ENCODE measurements around the gene RSRC1. TPM values are rescaled to one million over a fixed set of nuclear protein-coding genes. Genes with fewer than 3 reads are reported as not detected.
A peak's percentile ranks its signal among the peaks of the same experiment; 100 is the strongest.

The RSRC1 gene
- total and polyA plus RNA-seq, 4 donors, result 36.7 to 66.5 (median 50.2) TPM

GRCh38 chr3:158086776-158087175 lies 23.1 kb upstream of the RSRC1 start:
- Histone ChIP-seq H3K4me1 (ENCODE audit: control insufficient read depth, insufficient read depth, low read length) (no peaks in the 10 kb centered on the region), H3K36me3 (ENCODE audit: control insufficient read depth, insufficient read depth, low read length) (no peaks in the 10 kb centered on the region), H3K27me3 (ENCODE audit: control insufficient read depth, insufficient read depth, low read length) (peaks cover 7% of the 10 kb centered on the region), H3K9me3 (ENCODE audit: control insufficient read depth, insufficient read depth, low read length) (no peaks in the 10 kb centered on the region), H3K27ac (ENCODE audit: low read depth, low read length) (no peak overlapping the region), H3K4me3 (ENCODE audit: low read depth, low read length) (no peak overlapping the region)
- WGBS (ENCODE audit: insufficient coverage), result no CpG with 5 or more reads among the region's 2 CpGs
- no peak for DNase-seq (ENCODE audit: low read depth in 4 of 6, low spot score in 6 of 6)

GRCh38 chr3:158091531-158091930 lies 18.4 kb upstream of the RSRC1 start:
- no peak overlapping the region for H3K4me3 ChIP-seq (ENCODE audit: low read depth, low read length)
- no peaks in the 10 kb centered on the region for H3K36me3 ChIP-seq (ENCODE audit: control insufficient read depth, insufficient read depth, low read length)
- H3K27me3 ChIP-seq (ENCODE audit: control insufficient read depth, insufficient read depth, low read length), result peaks cover 50% of the 10 kb centered on the region
- DNase-seq (ENCODE audit: low read depth in 4 of 6, low spot score in 6 of 6), result peak in 1 of 6 donors; percentile 9
- H3K9me3 ChIP-seq (ENCODE audit: control insufficient read depth, insufficient read depth, low read length), result no peaks in the 10 kb centered on the region
- peaks cover 14% of the 10 kb centered on the region for H3K4me1 ChIP-seq (ENCODE audit: control insufficient read depth, insufficient read depth, low read length)
- no peak overlapping the region for H3K27ac ChIP-seq (ENCODE audit: low read depth, low read length)
- 50% methylated on average over 3 of the region's 5 CpGs for WGBS (ENCODE audit: insufficient coverage)

- WGBS (ENCODE audit: insufficient coverage), result no CpG with 5 or more reads among the region's 2 CpGs
- H3K36me3 ChIP-seq (ENCODE audit: control insufficient read depth, insufficient read depth, low read length), result no peaks in the 10 kb centered on the region
- H3K27ac ChIP-seq (ENCODE audit: low read depth, low read length), result no peak overlapping the region
- no peak overlapping the region for H3K4me3 ChIP-seq (ENCODE audit: low read depth, low read length)
- no peaks in the 10 kb centered on the region for H3K9me3 ChIP-seq (ENCODE audit: control insufficient read depth, insufficient read depth, low read length)
- H3K4me1 ChIP-seq (ENCODE audit: control insufficient read depth, insufficient read depth, low read length), result peaks cover 25% of the 10 kb centered on the region
- H3K27me3 ChIP-seq (ENCODE audit: control insufficient read depth, insufficient read depth, low read length), result peaks cover 70% of the 10 kb centered on the region
- DNase-seq (ENCODE audit: low read depth in 4 of 6, low spot score in 6 of 6), result peak in 2 of 6 donors; percentile 11 to 22
Observed at GRCh38 chr3:158093526-158093925, 16.4 kb upstream of the RSRC1 start.

- Histone ChIP-seq H3K4me3 (ENCODE audit: low read depth, low read length) (no peak overlapping the region), H3K27me3 (ENCODE audit: control insufficient read depth, insufficient read depth, low read length) (peaks cover 76% of the 10 kb centered on the region), H3K4me1 (ENCODE audit: control insufficient read depth, insufficient read depth, low read length) (peaks cover 25% of the 10 kb centered on the region), H3K27ac (ENCODE audit: low read depth, low read length) (no peak overlapping the region), H3K36me3 (ENCODE audit: control insufficient read depth, insufficient read depth, low read length) (no peaks in the 10 kb centered on the region), H3K9me3 (ENCODE audit: control insufficient read depth, insufficient read depth, low read length) (no peaks in the 10 kb centered on the region)
- WGBS (ENCODE audit: insufficient coverage), result 6% methylated on average over 66 of the region's 66 CpGs
- peak in 2 of 6 donors; percentile 4 to 11 for DNase-seq (ENCODE audit: low read depth in 4 of 6, low spot score in 6 of 6)
Observed at GRCh38 chr3:158094235-158095110, 15.4 kb upstream of the RSRC1 start.

GRCh38 chr3:158095111-158095813 lies 14.6 kb upstream of the RSRC1 start:
- 2% methylated on average over 11 of the region's 22 CpGs for WGBS (ENCODE audit: insufficient coverage)
- H3K27ac ChIP-seq (ENCODE audit: low read depth, low read length), result no peak overlapping the region
- peak in 1 of 6 donors; percentile 47 for DNase-seq (ENCODE audit: low read depth in 4 of 6, low spot score in 6 of 6)
- peaks cover 84% of the 10 kb centered on the region for H3K27me3 ChIP-seq (ENCODE audit: control insufficient read depth, insufficient read depth, low read length)
- H3K4me1 ChIP-seq (ENCODE audit: control insufficient read depth, insufficient read depth, low read length), result peaks cover 25% of the 10 kb centered on the region
- no peaks in the 10 kb centered on the region for H3K9me3 ChIP-seq (ENCODE audit: control insufficient read depth, insufficient read depth, low read length)
- no peak overlapping the region for H3K4me3 ChIP-seq (ENCODE audit: low read depth, low read length)
- H3K36me3 ChIP-seq (ENCODE audit: control insufficient read depth, insufficient read depth, low read length), result no peaks in the 10 kb centered on the region

- H3K4me1 ChIP-seq (ENCODE audit: control insufficient read depth, insufficient read depth, low read length), result peaks cover 25% of the 10 kb centered on the region
- peak in 2 of 6 donors; percentile 52 to 65 for DNase-seq (ENCODE audit: low read depth in 4 of 6, low spot score in 6 of 6)
- H3K27ac ChIP-seq (ENCODE audit: low read depth, low read length), result no peak overlapping the region
- H3K9me3 ChIP-seq (ENCODE audit: control insufficient read depth, insufficient read depth, low read length), result no peaks in the 10 kb centered on the region
- H3K27me3 ChIP-seq (ENCODE audit: control insufficient read depth, insufficient read depth, low read length), result peaks cover 92% of the 10 kb centered on the region
- no peaks in the 10 kb centered on the region for H3K36me3 ChIP-seq (ENCODE audit: control insufficient read depth, insufficient read depth, low read length)
- no peak overlapping the region for H3K4me3 ChIP-seq (ENCODE audit: low read depth, low read length)
- 20% methylated on average over 2 of the region's 20 CpGs for WGBS (ENCODE audit: insufficient coverage)
Observed at GRCh38 chr3:158095814-158096704, 13.8 kb upstream of the RSRC1 start.

GRCh38 chr3:158097081-158097592 lies 12.8 kb upstream of the RSRC1 start:
- peak in 2 of 6 donors; percentile 44 to 56 for DNase-seq (ENCODE audit: low read depth in 4 of 6, low spot score in 6 of 6)
- 4% methylated on average over 5 of the region's 11 CpGs for WGBS (ENCODE audit: insufficient coverage)
- peaks cover 96% of the 10 kb centered on the region for H3K27me3 ChIP-seq (ENCODE audit: control insufficient read depth, insufficient read depth, low read length)
- H3K4me1 ChIP-seq (ENCODE audit: control insufficient read depth, insufficient read depth, low read length), result peaks cover 25% of the 10 kb centered on the region
- no peaks in the 10 kb centered on the region for H3K36me3 ChIP-seq (ENCODE audit: control insufficient read depth, insufficient read depth, low read length)
- no peak overlapping the region for H3K27ac ChIP-seq (ENCODE audit: low read depth, low read length)
- H3K9me3 ChIP-seq (ENCODE audit: control insufficient read depth, insufficient read depth, low read length), result no peaks in the 10 kb centered on the region
- H3K4me3 ChIP-seq (ENCODE audit: low read depth, low read length), result no peak overlapping the region

- Histone ChIP-seq H3K9me3 (ENCODE audit: control insufficient read depth, insufficient read depth, low read length) (no peaks in the 10 kb centered on the region), H3K27ac (ENCODE audit: low read depth, low read length) (no peak overlapping the region), H3K4me3 (ENCODE audit: low read depth, low read length) (peak overlapping the region; percentile 35), H3K4me1 (ENCODE audit: control insufficient read depth, insufficient read depth, low read length) (peaks cover 28% of the 10 kb centered on the region), H3K36me3 (ENCODE audit: control insufficient read depth, insufficient read depth, low read length) (no peaks in the 10 kb centered on the region), H3K27me3 (ENCODE audit: control insufficient read depth, insufficient read depth, low read length) (peaks cover 97% of the 10 kb centered on the region)
- WGBS (ENCODE audit: insufficient coverage), result under 1% methylated on average over 58 of the region's 60 CpGs
- DNase-seq (ENCODE audit: low read depth in 4 of 6, low spot score in 6 of 6), result peak in 2 of 6 donors; percentile 59 to 86
Observed at GRCh38 chr3:158097593-158098308, 12.1 kb upstream of the RSRC1 start.
